Osteoblast (primary cell): ENCODE results near the gene OSTC. TPM values are rescaled to one million over a fixed set of nuclear protein-coding genes. Genes with fewer than 3 reads are reported as not detected.

ENCODE experiments used
- DNase-seq: peaks from one replicate; pipeline ENCODE4 v3.0.0; 2011; ENCODE audit warnings: low spot score, mixed read lengths; ENCODE audit not compliant: insufficient read length; ENCODE audit errors: missing footprints
- H2AFZ ChIP-seq: 2 replicates; pipeline ENCODE4 v1.6.0; 2011; ENCODE audit warnings: mild to moderate bottlenecking, low read length
- H3K27ac ChIP-seq: 2 replicates; pipeline ENCODE4 v1.5.1; 2011; ENCODE audit warnings: mild to moderate bottlenecking, low read depth, low read length, moderate library complexity
- H3K27me3 ChIP-seq: 2 replicates; pipeline ENCODE4 v1.6.0; 2012; ENCODE audit warnings: mild to moderate bottlenecking, control low read depth, inconsistent platforms, low read length, moderate library complexity; ENCODE audit not compliant: insufficient read depth
- H3K36me3 ChIP-seq: 2 replicates; pipeline ENCODE4 v1.5.1; 2011; ENCODE audit warnings: mild to moderate bottlenecking, low read length, control low read depth, moderate library complexity; ENCODE audit not compliant: insufficient read depth
- H3K4me1 ChIP-seq: 2 replicates; pipeline ENCODE4 v1.5.1; 2011; ENCODE audit warnings: mild to moderate bottlenecking, low read length, control low read depth, moderate library complexity; ENCODE audit not compliant: insufficient read depth
- H3K4me2 ChIP-seq: 2 replicates; pipeline ENCODE4 v1.6.0; 2011; ENCODE audit warnings: mild to moderate bottlenecking, low read length; ENCODE audit not compliant: insufficient read depth
- H3K4me3 ChIP-seq: fragments of 200-600 bp; sonication (generic); 3 replicates; pipeline ENCODE4 v1.5.1; 2012; ENCODE audit warnings: mild to moderate bottlenecking, low read length, inconsistent platforms; ENCODE audit not compliant: insufficient read depth
- H3K79me2 ChIP-seq: 2 replicates; pipeline ENCODE4 v1.6.0; 2012; ENCODE audit warnings: mild to moderate bottlenecking, low read length, control low read depth, inconsistent platforms; ENCODE audit not compliant: insufficient read depth
- H3K9me3 ChIP-seq: 2 replicates; pipeline ENCODE4 v1.5.1; 2011; ENCODE audit warnings: low read depth, low read length, control low read depth
- H4K20me1 ChIP-seq: 2 replicates; pipeline ENCODE4 v1.6.0; 2012; ENCODE audit warnings: mild to moderate bottlenecking, low read length, control low read depth; ENCODE audit not compliant: insufficient read depth
- CTCF ChIP-seq: IDR thresholded peaks from 2 replicates; pipeline ENCODE4 v1.5.1; 2011; ENCODE audit warnings: mild to moderate bottlenecking, low read depth, low read length, moderate library complexity; ENCODE audit errors: extremely low read depth
- total RNA-seq: library from RNA; depleted of rRNA; stranded (reverse); fragments of >200 nt; gene quantifications from 2 replicates; pipeline ENCODE4 v1.2.3, GENCODE V29; 2012

Gene OSTC
- total RNA-seq, 1 donor: 256 TPM

GRCh38 chr4:108703370-108703769, 53.0 kb downstream of the OSTC start:
- H3K9me3 ChIP-seq: no peaks in the 10 kb centered on the region
- DNase-seq: no peak

GRCh38 chr4:108703966-108704365, 53.6 kb downstream of the OSTC start:
- H2AFZ ChIP-seq: no peak overlapping the region
- no peaks in the 10 kb centered on the region for H4K20me1 ChIP-seq
- H3K4me3 ChIP-seq: no peak overlapping the region
- no peaks in the 10 kb centered on the region for H3K9me3 ChIP-seq
- no peak overlapping the region for H3K4me2 ChIP-seq
- H3K4me1 ChIP-seq: no peaks in the 10 kb centered on the region
- no peaks in the 10 kb centered on the region for H3K27me3 ChIP-seq
- no peaks in the 10 kb centered on the region for H3K36me3 ChIP-seq
- no peaks in the 10 kb centered on the region for H3K79me2 ChIP-seq
- H3K27ac ChIP-seq: no peak overlapping the region
- no peak for TF ChIP-seq CTCF
- DNase-seq: no peak

More at GRCh38 chr4:108703370-108703769, 53.0 kb downstream of the OSTC start:
- H4K20me1 ChIP-seq: no peaks in the 10 kb centered on the region
- no peaks in the 10 kb centered on the region for H3K4me1 ChIP-seq
- no peak overlapping the region for H3K4me2 ChIP-seq
- no peak for TF ChIP-seq CTCF
- H3K27ac ChIP-seq: no peak overlapping the region
- no peaks in the 10 kb centered on the region for H3K79me2 ChIP-seq
- no peak overlapping the region for H2AFZ ChIP-seq
- H3K36me3 ChIP-seq: no peaks in the 10 kb centered on the region
- H3K27me3 ChIP-seq: no peaks in the 10 kb centered on the region
- H3K4me3 ChIP-seq: no peak overlapping the region

GRCh38 chr4:108706289-108706688, 55.9 kb downstream of the OSTC start:
- Histone ChIP-seq H3K4me2 (no peak overlapping the region), H3K27ac (no peak overlapping the region), H3K4me1 (no peaks in the 10 kb centered on the region), H2AFZ (no peak overlapping the region), H3K4me3 (no peak overlapping the region), H3K9me3 (no peaks in the 10 kb centered on the region), H4K20me1 (no peaks in the 10 kb centered on the region), H3K36me3 (no peaks in the 10 kb centered on the region), H3K79me2 (no peaks in the 10 kb centered on the region), H3K27me3 (no peaks in the 10 kb centered on the region)
- TF ChIP-seq CTCF: no peak
- no peak for DNase-seq

GRCh38 chr4:108709234-108709633, 58.8 kb downstream of the OSTC start:
- Histone ChIP-seq H4K20me1 (no peaks in the 10 kb centered on the region), H3K27me3 (no peaks in the 10 kb centered on the region), H3K36me3 (no peaks in the 10 kb centered on the region), H3K4me2 (no peak overlapping the region), H3K4me1 (no peaks in the 10 kb centered on the region), H3K27ac (no peak overlapping the region), H3K79me2 (no peaks in the 10 kb centered on the region), H3K4me3 (no peak overlapping the region), H2AFZ (no peak overlapping the region), H3K9me3 (no peaks in the 10 kb centered on the region)
- no peak for TF ChIP-seq CTCF
- no peak for DNase-seq
